ENCODE measurements around the gene CPT1B. TPM values are rescaled to one million over a fixed set of nuclear protein-coding genes. Genes with fewer than 3 reads are reported as not detected.

Gene CPT1B
- 10 to 100 TPM in 1 of 4 donors, 1 to 10 TPM in 1, under 1 TPM in 1, not detected in 1; 0.51 to 10.4 (median 7.2) TPM for total RNA-seq

- Histone ChIP-seq H3K4me3 (no peak within 1 kb of the TSS), H3K9me3 (no peaks in the 10 kb centered on the region), H3K36me3 (no peaks in the 10 kb centered on the region), H3K27me3 (no peaks in the 10 kb centered on the region), H3K27ac (no peak within 1 kb of the TSS), H3K4me1 (peaks cover 3 to 4% of the 10 kb centered on the region in 2 donors)
- no peak for DNase-seq
- intact Hi-C loops (cut with DNase I; ENCODE audit: low total_unique reads): no loop called here
- TF ChIP-seq POLR2A (IDR thresholded peaks at IDR 0.05) (no peak), CTCF (IDR thresholded peaks at IDR 0.05) (no peak)
Measured at GRCh38 chr22:50577987-50578775, at the start of gene CPT1B. CPT1B (minus strand) TSS chr22:50578427; CDS start chr22:50577915, 512 bp downstream.

- TF ChIP-seq CTCF (IDR thresholded peaks at IDR 0.05): no peak
- intact Hi-C loops (cut with DNase I; ENCODE audit: low total_unique reads): no loop called here
- Histone ChIP-seq H3K4me1 (peaks cover 3 to 6% of the 10 kb centered on the region in 2 donors), H3K27ac (peak overlapping the region; percentile 76 to 81), H3K36me3 (no peaks in the 10 kb centered on the region), H3K4me3 (peak overlapping the region; percentile 50 to 60), H3K9me3 (no peaks in the 10 kb centered on the region), H3K27me3 (no peaks in the 10 kb centered on the region)
- no peak for DNase-seq
Measured at GRCh38 chr22:50626850-50627641, 48.8 kb upstream of the CPT1B start.

- Histone ChIP-seq H3K27me3 (no peaks in the 10 kb centered on the region), H3K4me1 (peaks cover 3 to 6% of the 10 kb centered on the region in 2 donors), H3K27ac (no peak overlapping the region), H3K9me3 (no peaks in the 10 kb centered on the region), H3K4me3 (no peak overlapping the region), H3K36me3 (no peaks in the 10 kb centered on the region)
- TF ChIP-seq POLR2A (IDR thresholded peaks at IDR 0.05): no peak
- no peak for TF ChIP-seq CTCF (IDR thresholded peaks at IDR 0.05)
- intact Hi-C loops (cut with DNase I; ENCODE audit: low total_unique reads): no loop called here
- DNase-seq: no peak
Measured at GRCh38 chr22:50626314-50626849, 48.2 kb upstream of the CPT1B start.

- intact Hi-C loops (cut with DNase I; ENCODE audit: low total_unique reads): no loop called here
- H3K27ac ChIP-seq: no peak overlapping the region
- H3K36me3 ChIP-seq: no peaks in the 10 kb centered on the region
- no peak for DNase-seq
- no peaks in the 10 kb centered on the region for H3K9me3 ChIP-seq
- H3K27me3 ChIP-seq: no peaks in the 10 kb centered on the region
- H3K4me1 ChIP-seq: peaks cover 3 to 9% of the 10 kb centered on the region in 2 donors
- H3K4me3 ChIP-seq: no peak overlapping the region
- TF ChIP-seq POLR2A (IDR thresholded peaks at IDR 0.05) (no peak), CTCF (IDR thresholded peaks at IDR 0.05) (no peak)
Measured at GRCh38 chr22:50625568-50626313, 47.5 kb upstream of the CPT1B start.

All from uterus (tissue), 4 donors.